ENCODE measurements around the gene CENPT.

The CENPT gene

GRCh38 chr16:67847064-67847861 is at the start of gene CENPT:
Gene CENPT (minus strand): TSS chr16:67847693. CDS start chr16:67833859, 13,834 bp downstream.
- DNase-seq (ENCODE audit: low spot score) = peak; percentile 74

GRCh38 chr16:67897231-67897630 is 49.7 kb upstream of the CENPT start:
- no peak for DNase-seq (ENCODE audit: low spot score)

GRCh38 chr16:67893743-67894399 is 46.4 kb upstream of the CENPT start:
- no peak for DNase-seq (ENCODE audit: low spot score)

GRCh38 chr16:67892899-67893742 is 45.6 kb upstream of the CENPT start, which contains the start of gene PSKH1:
Gene PSKH1 (plus strand): TSS chr16:67893254. CDS start chr16:67908750, 15,496 bp downstream.
- peak; percentile 99 for DNase-seq (ENCODE audit: low spot score)

- DNase-seq (ENCODE audit: low spot score) = no peak
Measured at GRCh38 chr16:67892375-67892774, 44.9 kb upstream of the CENPT start.

- no peak for DNase-seq (ENCODE audit: low spot score)
Measured at GRCh38 chr16:67888331-67888730, 40.8 kb upstream of the CENPT start.

GRCh38 chr16:67886387-67886786 is 38.9 kb upstream of the CENPT start:
- DNase-seq (ENCODE audit: low spot score) = no peak

- DNase-seq (ENCODE audit: low spot score) = no peak
Measured at GRCh38 chr16:67885976-67886375, 38.5 kb upstream of the CENPT start.

- no peak for DNase-seq (ENCODE audit: low spot score)
Measured at GRCh38 chr16:67885545-67885944, 38.1 kb upstream of the CENPT start.

GRCh38 chr16:67884684-67885083 is 37.2 kb upstream of the CENPT start, which contains the start of gene NRN1L:
Gene NRN1L (plus strand): TSS chr16:67884885. CDS start chr16:67884904, 19 bp downstream.
- DNase-seq (ENCODE audit: low spot score) = peak; percentile 97

GRCh38 chr16:67883872-67884261 is 36.4 kb upstream of the CENPT start:
- DNase-seq (ENCODE audit: low spot score) = peak; percentile 85

- DNase-seq (ENCODE audit: low spot score) = no peak
Measured at GRCh38 chr16:67883146-67883871, 35.8 kb upstream of the CENPT start.

GRCh38 chr16:67882374-67883145 is 35.1 kb upstream of the CENPT start:
- no peak for DNase-seq (ENCODE audit: low spot score)

- no peak for DNase-seq (ENCODE audit: low spot score)
Measured at GRCh38 chr16:67881621-67882161, 34.2 kb upstream of the CENPT start.

GRCh38 chr16:67880584-67880983 is 33.1 kb upstream of the CENPT start:
- no peak for DNase-seq (ENCODE audit: low spot score)

GRCh38 chr16:67879936-67880335 is 32.4 kb upstream of the CENPT start:
- no peak for DNase-seq (ENCODE audit: low spot score)

GRCh38 chr16:67879462-67879861 is 32.0 kb upstream of the CENPT start:
- DNase-seq (ENCODE audit: low spot score) = no peak

- DNase-seq (ENCODE audit: low spot score) = no peak
Measured at GRCh38 chr16:67878846-67879245, 31.4 kb upstream of the CENPT start.

- DNase-seq (ENCODE audit: low spot score) = no peak
Measured at GRCh38 chr16:67878232-67878631, 30.7 kb upstream of the CENPT start.

- no peak for DNase-seq (ENCODE audit: low spot score)
Measured at GRCh38 chr16:67877064-67877463, 29.6 kb upstream of the CENPT start.

GRCh38 chr16:67874372-67874771 is 26.9 kb upstream of the CENPT start:
- DNase-seq (ENCODE audit: low spot score) = no peak

All from GM03348 (cell line).